Adrenal gland (tissue), 12 donors: ENCODE results near the gene SELPLG. TPM values are rescaled to one million over a fixed set of nuclear protein-coding genes. Genes with fewer than 3 reads are reported as not detected.

Experiments
- DNase-seq, 7 donors: peaks; one replicate each; pipeline ENCODE4 v3.0.0-alpha.2; 2019 to 2020
- H3K27ac ChIP-seq, 5 donors: fragments of 200-600 bp; sonication (generic) in 4 of 5; 1 replicate in 3 of 5; 2 replicates in 2 of 5; pipeline versions ENCODE4 v1.5.1 to v1.8.0; 2016 to 2020; ENCODE audit warnings: mild to moderate bottlenecking in 1 of 5
- H3K27me3 ChIP-seq: fragments of 200-600 bp; 2 replicates; pipeline ENCODE4 v1.8.0; 2021
- H3K36me3 ChIP-seq, 2 donors: fragments of 200-600 bp; replicated peaks in 1 of 2; 1 replicate in 1 of 2; 2 replicates in 1 of 2; pipeline versions ENCODE4 v1.5.1 to v1.8.0; 2018 to 2022
- H3K4me1 ChIP-seq, 2 donors: fragments of 200-600 bp; replicated peaks in 1 of 2; 1 replicate in 1 of 2; 2 replicates in 1 of 2; pipeline versions ENCODE4 v1.5.1 to v1.8.0; 2018 to 2021
- H3K4me3 ChIP-seq, 4 donors: fragments of 200-600 bp; sonication (generic) in 3 of 4; one replicate each; pipeline ENCODE4 v1.5.1; 2016 to 2018
- H3K9me3 ChIP-seq, 3 donors: fragments of 200-600 bp; sonication (generic) in 1 of 3; replicated peaks in 1 of 3; 1 replicate in 2 of 3; 2 replicates in 1 of 3; pipeline versions ENCODE4 v1.5.1 to v1.8.0; 2016 to 2021
- POLR2A ChIP-seq, 2 donors: fragments of 450-650 bp; IDR thresholded peaks; one replicate each; pipeline ENCODE4 v1.6.1; 2017; ENCODE audit warnings: antibody characterized with exemption in 2 of 2, mild to moderate bottlenecking in 2 of 2, moderate library complexity in 1 of 2
- WGBS, 4 donors: extraction: QIAGEN DNeasy Blood & Tissue Kit in 2 of 4; methylation state at CpG; one replicate each; pipeline versions ENCODE4 v1.1.5 to v1.1.7; 2013 to 2017; 5-methylcytosine and 5-hydroxymethylcytosine counted together
- intact Hi-C, 2 donors: fragments of 100-400 bp; cut with DNase I; formaldehyde crosslinking; loops; one replicate each; pipeline versions ENCODE4 v1.14.1 to v1.15.0; 2022 to 2023
- polyA plus RNA-seq, 3 donors: library from polyadenylated mRNA; stranded (reverse); fragments of 200-250 nt in 2 of 3; fragments of 350-450 nt in 1 of 3; fragmentation: Illumina TruSeq in 1 of 3; extraction: RNeasy Lipid Tissue Mini Kit (QIAGEN cat#74804) in 1 of 3; gene quantifications; one replicate each; pipeline ENCODE4 v1.2.3, GENCODE V29; 2013 to 2014
- total RNA-seq, 9 donors: library from RNA; depleted of rRNA in 4 of 9; stranded (reverse); fragments of >200 nt in 4 of 9; fragments of 120-200 nt in 1 of 9; fragmentation: NEBNext Ultra II Directional in 1 of 9; extraction: Animal tissue kit (Norgen Biotek cat#: 25700) in 1 of 9; gene quantifications; one replicate each; pipeline versions ENCODE4 v1.1.0 to v1.2.4, GENCODE V29; 2013 to 2023
- TF ChIP-seq, protein P1 (sequence below), 6 experiments: fragments of 450-650 bp in 4 of 6; fragments of 200-600 bp in 2 of 6; sonication (generic) in 1 of 6; IDR thresholded peaks; 1 replicate in 5 of 6; 2 replicates in 1 of 6; pipeline versions ENCODE4 v1.5.1 to v1.8.0; 2016 to 2021; ENCODE audit warnings: antibody characterized with exemption in 6 of 6, mild to moderate bottlenecking in 2 of 6, moderate library complexity in 1 of 6
- donor health status: healthy with polysubstance abuse.
- donor health status: Bipolar disorder and iron deficiency.
- donor health status: DM: yes; HTN: yes; CAD: no.
- donor health status: DM: no; HTN: no; CAD: no.
- donor health status: DM: no; HTN: no; CAD: no.
- donor health status: DM: yes; HTN: yes; CAD: no.

SELPLG gene
- total and polyA plus RNA-seq, 12 donors = 1.5 to 46.1 (median 14.3) TPM

DNA sequence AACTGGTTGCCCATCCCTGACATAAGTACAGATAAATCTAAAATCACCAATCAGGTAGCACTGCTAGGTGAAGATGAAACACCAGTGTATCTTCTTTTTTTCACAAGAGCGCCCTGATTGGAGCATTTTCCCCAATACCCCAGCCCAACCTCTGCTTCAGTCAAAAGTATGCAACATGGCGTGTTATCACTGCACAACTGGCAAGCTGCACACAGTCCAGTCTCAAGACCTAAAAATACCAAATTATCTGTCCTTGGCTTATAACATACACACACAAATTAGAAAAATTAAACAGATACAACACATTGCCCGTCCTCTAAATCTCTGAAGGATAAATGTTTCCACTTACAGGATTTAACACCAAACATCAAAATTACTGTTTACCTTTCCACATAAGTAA, 20.2 kb upstream of the SELPLG start:
- no peak for DNase-seq
- no peak overlapping the region for H3K4me3 ChIP-seq
- no peaks in the 10 kb centered on the region for H3K27me3 ChIP-seq
- H3K9me3 ChIP-seq = no peaks in the 10 kb centered on the region
- no peak for TF ChIP-seq POLR2A (IDR thresholded peaks at IDR 0.05)
- TF ChIP-seq, protein P1, sequence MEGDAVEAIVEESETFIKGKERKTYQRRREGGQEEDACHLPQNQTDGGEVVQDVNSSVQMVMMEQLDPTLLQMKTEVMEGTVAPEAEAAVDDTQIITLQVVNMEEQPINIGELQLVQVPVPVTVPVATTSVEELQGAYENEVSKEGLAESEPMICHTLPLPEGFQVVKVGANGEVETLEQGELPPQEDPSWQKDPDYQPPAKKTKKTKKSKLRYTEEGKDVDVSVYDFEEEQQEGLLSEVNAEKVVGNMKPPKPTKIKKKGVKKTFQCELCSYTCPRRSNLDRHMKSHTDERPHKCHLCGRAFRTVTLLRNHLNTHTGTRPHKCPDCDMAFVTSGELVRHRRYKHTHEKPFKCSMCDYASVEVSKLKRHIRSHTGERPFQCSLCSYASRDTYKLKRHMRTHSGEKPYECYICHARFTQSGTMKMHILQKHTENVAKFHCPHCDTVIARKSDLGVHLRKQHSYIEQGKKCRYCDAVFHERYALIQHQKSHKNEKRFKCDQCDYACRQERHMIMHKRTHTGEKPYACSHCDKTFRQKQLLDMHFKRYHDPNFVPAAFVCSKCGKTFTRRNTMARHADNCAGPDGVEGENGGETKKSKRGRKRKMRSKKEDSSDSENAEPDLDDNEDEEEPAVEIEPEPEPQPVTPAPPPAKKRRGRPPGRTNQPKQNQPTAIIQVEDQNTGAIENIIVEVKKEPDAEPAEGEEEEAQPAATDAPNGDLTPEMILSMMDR (IDR thresholded peaks at IDR 0.05) = no peak
- no peak overlapping the region for H3K27ac ChIP-seq
- H3K36me3 ChIP-seq = peaks cover 0 to 44% of the 10 kb centered on the region in 2 donors
- intact Hi-C loops = no loop called here
- peaks cover 0 to 5% of the 10 kb centered on the region in 2 donors for H3K4me1 ChIP-seq
- 86 to 89% (median 87%) methylated on average over 3 of the region's 3 CpGs for WGBS, 4 donors

DNA sequence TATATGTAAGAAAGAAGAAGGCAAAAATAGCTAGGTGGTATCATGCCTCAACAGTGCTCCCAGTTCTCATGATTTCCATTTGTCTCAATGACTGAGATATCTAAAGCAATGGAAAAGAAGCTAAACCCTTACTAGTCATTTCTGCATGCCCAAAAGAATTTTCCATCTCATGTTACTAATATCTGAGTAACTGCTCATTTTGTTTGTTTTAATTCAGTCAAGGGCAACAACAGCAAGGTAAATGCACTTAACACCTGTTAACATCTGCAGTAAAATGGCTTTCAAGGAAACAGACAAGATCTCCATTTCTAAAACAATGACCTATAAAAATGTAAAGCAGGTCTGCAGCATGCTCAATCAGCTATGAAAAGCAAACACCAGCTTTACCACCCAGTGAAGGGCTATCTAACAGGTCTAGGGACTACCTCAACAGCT, 19.4 kb upstream of the SELPLG start:
- no peak overlapping the region for H3K4me3 ChIP-seq
- DNase-seq = no peak
- no peak for TF ChIP-seq POLR2A (IDR thresholded peaks at IDR 0.05)
- TF ChIP-seq, protein P1 (IDR thresholded peaks at IDR 0.05) = no peak

DNA sequence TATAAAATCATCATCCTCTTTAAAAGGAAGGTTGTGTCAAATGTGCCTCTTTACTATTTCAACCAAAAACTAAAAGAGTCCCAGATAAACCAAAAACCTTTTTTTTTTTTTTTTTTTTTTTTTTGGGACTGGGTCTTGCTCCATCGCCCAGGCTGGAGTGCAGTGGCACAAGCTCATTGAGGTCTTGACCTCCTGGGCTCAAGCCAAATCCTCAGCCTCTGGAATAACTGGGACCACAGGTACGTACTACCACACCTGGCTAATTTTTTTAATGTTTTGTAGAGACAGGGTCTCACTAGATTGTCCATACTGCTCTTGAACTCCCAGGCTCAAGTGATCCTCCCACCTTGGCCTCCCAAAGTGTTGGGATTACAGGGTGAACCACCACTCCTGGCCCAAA, 16.4 kb upstream of the SELPLG start:
- no peak overlapping the region for H3K4me3 ChIP-seq
- no peaks in the 10 kb centered on the region for H3K27me3 ChIP-seq
- TF ChIP-seq POLR2A (IDR thresholded peaks at IDR 0.05) = no peak
- TF ChIP-seq, protein P1 (IDR thresholded peaks at IDR 0.05) = no peak
- no peak overlapping the region for H3K27ac ChIP-seq
- intact Hi-C loops = no loop called here
- H3K9me3 ChIP-seq = no peaks in the 10 kb centered on the region
- H3K4me1 ChIP-seq = peaks cover 17 to 34% of the 10 kb centered on the region in 2 donors
- H3K36me3 ChIP-seq = peaks cover 0 to 33% of the 10 kb centered on the region in 2 donors
- DNase-seq = no peak
- WGBS, 4 donors = 68 to 90% (median 82%) methylated on average over 2 of the region's 2 CpGs

More for the DNA sequence above, 19.4 kb upstream of the SELPLG start:
- Histone ChIP-seq H3K27ac (no peak overlapping the region), H3K4me1 (peaks cover 0 to 5% of the 10 kb centered on the region in 2 donors), H3K9me3 (no peaks in the 10 kb centered on the region), H3K36me3 (peaks cover 0 to 41% of the 10 kb centered on the region in 2 donors), H3K27me3 (no peaks in the 10 kb centered on the region)
- intact Hi-C loops = no loop called here

DNA sequence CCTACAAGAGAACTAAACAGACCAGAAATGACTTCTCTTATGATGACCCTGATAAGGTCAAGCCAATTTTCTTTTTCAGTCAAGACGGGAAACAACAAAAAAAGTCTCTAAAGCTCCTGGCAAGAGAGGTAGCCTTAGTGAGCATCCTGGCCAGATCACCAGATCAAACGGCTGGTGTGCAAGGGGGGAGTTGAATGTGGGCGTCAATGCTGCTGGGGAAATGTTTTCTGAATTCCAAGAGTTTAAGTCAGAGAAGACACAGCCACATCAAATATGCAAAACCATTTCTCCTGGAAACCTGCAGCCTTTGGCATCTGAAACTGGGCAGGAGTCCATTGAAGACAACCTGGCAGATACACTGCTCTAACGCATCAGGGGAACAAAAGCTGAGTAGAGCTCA, 16.0 kb upstream of the SELPLG start:
- peak in 1 of 7 donors; percentile 50 for DNase-seq
- Histone ChIP-seq H3K9me3 (no peaks in the 10 kb centered on the region), H3K27ac (peak overlapping the region in 1 of 5 donors; percentile 1), H3K4me3 (no peak overlapping the region), H3K36me3 (peaks cover 0 to 33% of the 10 kb centered on the region in 2 donors), H3K27me3 (no peaks in the 10 kb centered on the region), H3K4me1 (peaks cover 21 to 38% of the 10 kb centered on the region in 2 donors)
- TF ChIP-seq, protein P1 (IDR thresholded peaks at IDR 0.05) = no peak
- no peak for TF ChIP-seq POLR2A (IDR thresholded peaks at IDR 0.05)
- WGBS, 4 donors = 43 to 51% (median 48%) methylated on average over 4 of the region's 4 CpGs
- intact Hi-C loops = no loop called here
